HCT116 (cell line): Measurements from ENCODE around the gene MYORG. TPM values are rescaled to one million over a fixed set of nuclear protein-coding genes. Genes with fewer than 3 reads are reported as not detected.
"Not testable (repeated sequence)": the region's sequence is repeated elsewhere in the genome, so short reads cannot be mapped to it uniquely, and the experiment has no call there.

Experiments
- ATAC-seq: fragments of 200-7000 bp; cut with Tn5 transposase; 2 replicates; pipeline ENCODE4 v1.9.1; 2020; ENCODE audit warnings: mild to moderate bottlenecking, moderate library complexity
- BruUV-seq: library from RNA; stranded (reverse); fragments of 400-500 nt; replicated peaks from 2 replicates; lab custom pipeline; 2021; lab: Mats Ljungman, UMichigan
- CTCF ChIA-PET: fragments of 300-600 bp; sonication (Branson Sonifier 250); formaldehyde crosslinking; loops from one replicate; lab custom pipeline; 2021; ENCODE audit warnings: antibody characterized with exemption; lab: Charles Lee
- POLR2A ChIA-PET: fragments of 300-600, 350-600 bp; sonication (Branson Sonifier 250); formaldehyde crosslinking; loops from one replicate; lab custom pipeline; 2021; ENCODE audit warnings: antibody characterized with exemption; lab: Charles Lee
- RAD21 ChIA-PET, 2 experiments: fragments of 300-600 bp; sonication (Branson Sonifier 250); formaldehyde crosslinking; loops; one replicate each; lab custom pipeline; 2023; ENCODE audit warnings: low total read pairs in 2 of 2; ENCODE audit not compliant: uncharacterized antibody in 2 of 2, unreplicated experiment in 2 of 2, low non-redundant PET in 1 of 2; lab: Charles Lee
- DNase-seq: peaks from one replicate; pipeline ENCODE4 v3.0.0-alpha.2; 2010; ENCODE audit warnings: low read depth, low spot score
- H2AFZ ChIP-seq: fragments of 200-600 bp; shearing (Covaris generic), sonication (generic); 2 replicates; pipeline ENCODE4 v1.6.1; 2017; ENCODE audit warnings: low read depth, mixed run types, mixed read lengths, antibody characterized with exemption, low read length; ENCODE audit not compliant: poor library complexity, severe bottlenecking
- H3K27ac ChIP-seq: 2 replicates; pipeline ENCODE4 v1.5.1; 2012; ENCODE audit warnings: low read depth, low read length
- H3K27me3 ChIP-seq: fragments of 200-600 bp; sonication (generic); 2 replicates; pipeline ENCODE4 v1.6.1; 2016; ENCODE audit warnings: mixed run types, low read length, mixed read lengths; ENCODE audit not compliant: insufficient read depth
- H3K36me3 ChIP-seq, 2 experiments: fragments of 200-500 bp in 1 of 2; fragments of 200-600 bp in 1 of 2; sonication (Bioruptor generic) in 1 of 2; sonication (generic) in 1 of 2; 2 replicates each; pipeline versions ENCODE4 v1.5.1 to v1.6.1; 2014 to 2016; ENCODE audit warnings: low read length in 2 of 2, inconsistent platforms in 1 of 2, mixed read lengths in 1 of 2, mixed run types in 1 of 2; ENCODE audit not compliant: insufficient read depth in 2 of 2, control insufficient read depth in 1 of 2
- H3K4me1 ChIP-seq, 2 experiments: fragments of 200-600 bp in 1 of 2; sonication (generic) in 1 of 2; 2 replicates each; pipeline versions ENCODE4 v1.5.1 to v1.6.1; 2012 to 2017; ENCODE audit warnings: low read length in 2 of 2, inconsistent platforms in 1 of 2, mild to moderate bottlenecking in 1 of 2, mixed read lengths in 1 of 2, mixed run types in 1 of 2, moderate library complexity in 1 of 2; ENCODE audit not compliant: insufficient read depth in 2 of 2, control insufficient read depth in 1 of 2
- H3K4me2 ChIP-seq: fragments of 200-600 bp; sonication (generic); 2 replicates; pipeline ENCODE4 v1.6.1; 2017; ENCODE audit warnings: mixed run types, low read length, mixed read lengths
- H3K4me3 ChIP-seq, 2 experiments: fragments of 200-600 bp in 1 of 2; sonication (generic) in 1 of 2; replicated peaks in 1 of 2; 2 replicates each; pipeline ENCODE4 v1.5.1; 2011 to 2016; ENCODE audit warnings: low read length in 2 of 2, control low read depth in 1 of 2, low read depth in 1 of 2, mild to moderate bottlenecking in 1 of 2, mixed read lengths in 1 of 2, mixed run types in 1 of 2
- H3K79me2 ChIP-seq: fragments of 200-600 bp; sonication (generic); 2 replicates; pipeline ENCODE4 v1.6.1; 2017; ENCODE audit warnings: mild to moderate bottlenecking, mixed run types, low read length, moderate library complexity, mixed read lengths; ENCODE audit not compliant: insufficient read depth
- H3K9ac ChIP-seq: fragments of 200-600 bp; sonication (generic); 2 replicates; pipeline ENCODE4 v1.6.1; 2016; ENCODE audit warnings: low read length, mixed read lengths
- H3K9me2 ChIP-seq: fragments of 200-600 bp; sonication (generic), shearing (Covaris generic); 2 replicates; pipeline ENCODE4 v1.6.1; 2017; ENCODE audit warnings: mixed run types, mild to moderate bottlenecking, moderate library complexity; ENCODE audit not compliant: insufficient read depth
- H3K9me3 ChIP-seq, 2 experiments: fragments of 200-500 bp in 1 of 2; fragments of 200-600 bp in 1 of 2; sonication (Bioruptor generic) in 1 of 2; sonication (generic) in 1 of 2; 2 replicates each; pipeline ENCODE4 v1.6.1; 2014 to 2017; ENCODE audit warnings: low read length in 2 of 2, mixed read lengths in 2 of 2, inconsistent platforms in 1 of 2, low read depth in 1 of 2, mild to moderate bottlenecking in 1 of 2, mixed run types in 1 of 2, moderate library complexity in 1 of 2; ENCODE audit not compliant: control insufficient read depth in 1 of 2, insufficient read depth in 1 of 2
- H4K20me1 ChIP-seq: fragments of 200-600 bp; sonication (generic), shearing (Covaris generic); 2 replicates; pipeline ENCODE4 v1.6.1; 2017; ENCODE audit warnings: mixed run types, mild to moderate bottlenecking, moderate library complexity; ENCODE audit not compliant: insufficient read depth
- ELF1 ChIP-seq: IDR thresholded peaks from 2 replicates; pipeline ENCODE4 v1.6.1; 2012; ENCODE audit warnings: low read depth, borderline replicate concordance
- EZH2 ChIP-seq: fragments of 200-600 bp; sonication (generic); IDR thresholded peaks from 2 replicates; pipeline ENCODE4 v1.6.1; 2017; ENCODE audit warnings: antibody characterized with exemption, mixed run types
- JUND ChIP-seq: IDR thresholded peaks from 2 replicates; pipeline ENCODE4 v1.6.1; 2012
- POLR2AphosphoS5 ChIP-seq: IDR thresholded peaks from 2 replicates; pipeline ENCODE4 v1.6.1; 2011; ENCODE audit warnings: mild to moderate bottlenecking, low read depth, low read length, moderate library complexity
- SIN3A ChIP-seq: IDR thresholded peaks from 2 replicates; pipeline ENCODE4 v1.6.1; 2012; ENCODE audit warnings: low read depth
- SP1 ChIP-seq: IDR thresholded peaks from 2 replicates; pipeline ENCODE4 v1.6.1; 2012; ENCODE audit warnings: low read depth
- TCF7L2 ChIP-seq: IDR thresholded peaks from 2 replicates; pipeline ENCODE4 v1.7.0; 2011; ENCODE audit warnings: borderline replicate concordance, inconsistent platforms; ENCODE audit not compliant: insufficient read depth, insufficient read length; ENCODE audit errors: extremely low read depth
- ZBTB33 ChIP-seq: IDR thresholded peaks from 2 replicates; pipeline ENCODE4 v1.6.1; 2011; ENCODE audit warnings: mild to moderate bottlenecking, low read length, moderate library complexity; ENCODE audit not compliant: insufficient replicate concordance; ENCODE audit errors: extremely low read depth
- ZNF274 ChIP-seq: fragments of 200-500 bp; sonication (Bioruptor generic); IDR thresholded peaks from 2 replicates; pipeline ENCODE4 v1.6.1; 2014; ENCODE audit warnings: mild to moderate bottlenecking, low read depth, low read length, inconsistent platforms
- intact Hi-C: fragments of 100-400 bp; cut with micrococcal nuclease; formaldehyde crosslinking; loops from 2 replicates; pipeline ENCODE4 v1.10.0; 2022
- total RNA-seq: library from RNA; stranded (reverse); gene quantifications from one replicate; pipeline ENCODE4 v1.2.1, GENCODE V29; 2021; ENCODE audit not compliant: unreplicated experiment

MYORG gene
- total RNA-seq, 1 experiment from 2014 or later, result 8.5 TPM

GRCh38 chr9:34367751-34368410 lies 8.8 kb downstream of the MYORG start:
- POLR2A ChIA-PET, H3K9me3 ChIP-seq, H3K4me3 ChIP-seq, BruUV-seq, H3K4me2 ChIP-seq, intact Hi-C loops, ATAC-seq, H3K9ac ChIP-seq, RAD21 ChIA-PET, H3K4me1 ChIP-seq, H3K9me2 ChIP-seq, H2AFZ ChIP-seq, H3K27ac ChIP-seq, H3K27me3 ChIP-seq, H3K79me2 ChIP-seq, CTCF ChIA-PET, H4K20me1 ChIP-seq, H3K36me3 ChIP-seq, DNase-seq: not testable (repeated sequence)

GRCh38 chr9:34366365-34366764 lies 10.3 kb downstream of the MYORG start:
- POLR2A ChIA-PET, result no interaction called here

More at GRCh38 chr9:34366365-34366764, 10.3 kb downstream of the MYORG start:
- no peaks in the 10 kb centered on the region for H3K9me3 ChIP-seq
- BruUV-seq, result no TSS peak
- CTCF ChIA-PET, result no interaction called here
- no peak overlapping the region for H2AFZ ChIP-seq
- no peak overlapping the region for H3K4me3 ChIP-seq
- no peaks in the 10 kb centered on the region for H4K20me1 ChIP-seq
- intact Hi-C loops, result no loop called here
- no peak overlapping the region for H3K9ac ChIP-seq
- no peaks in the 10 kb centered on the region for H3K79me2 ChIP-seq
- no peaks in the 10 kb centered on the region for H3K9me2 ChIP-seq
- no peak for TF ChIP-seq JUND
- no peak for TF ChIP-seq POLR2AphosphoS5
- no peak for TF ChIP-seq SIN3A
- TF ChIP-seq TCF7L2, result no peak
- TF ChIP-seq EZH2, result no peak
- TF ChIP-seq SP1, result no peak
- no peak for TF ChIP-seq ZNF274
- no peak for TF ChIP-seq ZBTB33
- TF ChIP-seq ELF1, result no peak
- ATAC-seq (no peak), DNase-seq (no peak)
- no peak overlapping the region for H3K27ac ChIP-seq
- RAD21 ChIA-PET, result no interaction called here
- H3K36me3 ChIP-seq, result 0 out of 4 replicates have a peak, but pooled peaks cover 0 to 2% of the 10 kb centered on the region in 2 experiments
- no peaks in the 10 kb centered on the region for H3K4me1 ChIP-seq
- H3K4me2 ChIP-seq, result no peak overlapping the region
- H3K27me3 ChIP-seq, result no peaks in the 10 kb centered on the region
